Activated CD4-positive, alpha-beta T cell treated with anti-CD3 and anti-CD28 coated beads, Interleukin-2, amount 50 U/mL, for 1 hour (primary cell): ENCODE measurements around the gene SHB.

Experiments
- DNase-seq: peaks from one replicate; pipeline ENCODE4 v3.0.0-alpha.2; 2020

Gene SHB

DNA sequence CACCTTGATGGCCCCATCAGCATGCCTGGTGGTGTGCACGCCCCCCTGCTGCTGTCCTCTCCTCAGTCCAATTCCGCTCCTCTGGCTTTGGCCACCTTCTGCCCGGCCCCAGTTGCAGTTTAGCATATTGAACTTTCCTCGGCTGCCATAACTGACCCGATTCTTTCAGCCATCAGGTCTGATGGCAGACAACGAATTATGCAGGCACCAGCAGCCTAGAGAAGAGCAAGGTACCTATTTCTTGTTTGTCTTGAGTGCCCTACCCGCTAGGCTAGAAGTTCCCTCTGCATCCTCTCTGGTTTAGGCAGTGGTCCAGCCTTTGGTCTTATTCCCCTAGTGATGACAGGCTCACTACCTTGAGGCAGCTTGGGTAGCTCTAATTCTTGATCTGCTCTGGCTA, 122.1 kb downstream of the SHB start:
- DNase-seq = no peak

DNA sequence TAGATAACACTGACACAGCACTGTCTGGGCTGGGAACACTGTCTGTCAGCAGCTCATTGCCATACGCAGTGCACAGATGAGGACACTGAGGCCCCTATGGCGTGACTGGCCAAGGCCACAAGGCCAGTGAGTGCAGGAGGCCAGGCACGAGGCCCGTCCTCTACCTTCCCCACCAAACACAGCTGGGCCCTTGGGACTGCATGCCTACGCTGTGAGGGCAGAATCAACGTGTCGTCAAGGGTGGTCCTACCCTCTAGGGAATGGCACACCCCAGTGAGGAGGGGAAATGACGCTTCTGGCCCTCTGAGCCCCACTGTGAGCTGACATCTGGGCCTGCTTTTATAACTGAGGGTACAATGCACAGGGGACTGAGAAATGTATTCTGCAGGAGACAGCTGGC, 123.0 kb downstream of the SHB start:
- DNase-seq = no peak

DNA sequence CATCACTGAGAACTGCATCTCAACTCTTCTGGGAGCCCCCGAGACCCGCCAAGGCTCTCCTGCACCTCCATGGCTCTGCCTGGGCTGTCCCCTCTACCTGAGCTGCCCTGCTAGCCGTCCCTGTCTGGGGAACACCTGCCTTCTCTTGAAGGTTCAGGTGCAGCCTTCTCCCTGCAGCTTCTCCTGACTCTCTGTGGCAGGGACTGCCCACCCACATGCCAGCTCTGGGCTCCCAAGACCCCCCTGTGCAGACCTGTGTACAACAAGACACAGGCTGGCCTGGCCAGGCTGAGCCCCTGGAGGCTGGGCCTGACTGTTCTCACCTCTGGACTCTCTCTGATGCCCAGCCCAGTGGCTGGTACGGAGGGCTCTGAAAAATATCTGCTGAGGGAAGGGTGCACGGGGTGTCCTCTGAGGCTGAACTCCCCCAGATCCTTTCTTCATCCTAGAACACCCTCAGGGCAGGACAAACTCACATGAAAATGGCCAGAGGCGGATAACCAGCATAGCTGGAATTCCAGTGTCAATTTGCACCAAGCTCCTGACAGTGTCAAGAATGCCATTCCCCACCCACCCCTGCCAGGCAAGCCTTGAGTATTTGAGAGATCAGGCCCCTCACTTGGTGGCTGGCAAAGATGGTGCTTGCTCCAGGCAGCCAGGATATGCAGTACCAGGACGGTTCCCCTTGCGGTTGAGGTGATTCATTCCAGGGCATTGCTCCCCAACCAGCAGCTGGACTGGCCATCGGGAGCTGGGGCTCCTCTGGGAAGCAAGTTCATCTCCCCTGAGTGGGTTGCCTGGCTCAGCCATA, 124.2 kb downstream of the SHB start:
- DNase-seq = no peak

- no peak for DNase-seq
These were observed 124.8 kb downstream of the SHB start for GRCh38 chr9:37944266-37944650.

DNA sequence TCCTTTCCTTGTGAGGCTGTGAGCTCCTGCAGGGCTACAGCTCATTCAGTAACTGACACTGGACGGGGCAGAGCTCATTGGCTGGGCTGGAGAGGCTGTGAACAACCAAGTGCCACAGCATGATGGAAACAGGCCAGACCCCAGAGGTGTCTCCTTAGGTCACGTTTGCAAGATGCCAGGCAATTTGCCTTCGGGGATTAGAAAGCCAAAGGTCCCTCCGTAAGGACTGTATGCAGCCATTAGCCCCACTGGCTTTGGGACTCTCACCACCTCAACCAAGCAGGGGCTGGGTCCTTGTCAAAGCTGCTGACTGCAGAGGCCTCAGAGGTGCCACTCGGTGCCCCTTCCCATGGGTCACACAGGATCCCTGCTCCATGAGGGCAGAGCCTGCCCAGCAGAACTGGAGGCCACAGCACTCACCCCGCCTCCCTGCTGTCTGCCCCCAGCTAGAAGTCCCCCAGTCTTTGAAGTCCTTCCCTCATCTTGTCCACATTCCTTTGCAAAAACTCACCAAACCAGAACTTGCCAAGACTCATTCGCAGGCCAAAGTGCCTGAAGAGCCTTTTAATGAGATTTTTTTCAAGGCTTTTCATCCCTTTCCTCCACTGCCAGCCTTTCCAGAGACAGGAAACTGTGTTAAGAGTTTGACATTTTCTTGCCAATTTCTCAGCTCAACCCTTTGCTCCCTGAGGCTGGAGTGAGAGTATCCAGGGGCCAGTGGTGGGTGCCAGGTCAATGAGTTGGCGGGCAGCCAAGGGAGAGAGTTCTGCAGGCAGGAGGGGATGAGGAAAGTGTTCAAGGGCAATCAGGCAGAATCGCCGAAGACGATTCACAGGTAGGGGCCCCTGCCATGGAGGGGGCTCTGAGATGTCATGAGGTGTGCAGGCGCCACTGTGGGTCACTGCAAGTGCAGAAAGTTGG, 125.4 kb downstream of the SHB start:
- DNase-seq = no peak

DNA sequence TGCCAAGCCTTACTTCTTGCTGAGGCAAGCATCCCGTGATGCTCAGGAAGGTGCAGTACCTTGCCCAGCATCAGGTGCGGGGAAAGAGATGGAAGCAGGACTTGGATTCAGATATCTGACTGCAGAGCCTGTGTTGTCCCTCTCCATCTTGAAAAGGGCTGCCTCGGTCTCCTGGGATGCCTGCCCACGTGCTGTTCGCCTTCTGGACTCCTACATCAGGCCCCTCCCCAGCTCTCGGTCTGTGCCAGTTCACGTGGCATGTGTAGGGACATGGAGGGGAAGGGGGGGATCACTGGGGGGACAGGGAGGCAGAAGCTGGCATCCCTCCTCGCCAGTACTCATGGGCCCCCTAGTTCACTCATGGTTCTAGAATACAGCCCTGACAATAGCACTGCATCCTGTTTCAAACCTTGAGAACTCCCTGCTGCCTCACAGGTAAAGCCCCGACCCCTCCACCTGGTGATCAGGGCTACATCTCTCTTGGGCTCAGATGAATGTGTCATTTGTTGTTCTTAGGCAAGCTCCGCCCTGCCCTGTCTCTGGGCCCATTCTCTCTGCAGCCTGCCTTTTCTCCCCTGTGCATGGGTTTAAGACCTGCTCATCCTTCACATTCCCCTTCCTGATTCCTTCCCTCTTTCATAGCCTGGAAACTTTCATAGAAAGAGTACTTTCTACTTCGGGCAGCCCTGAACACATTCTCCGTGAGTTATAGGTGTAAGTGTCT, 126.2 kb downstream of the SHB start:
- DNase-seq = no peak

DNA sequence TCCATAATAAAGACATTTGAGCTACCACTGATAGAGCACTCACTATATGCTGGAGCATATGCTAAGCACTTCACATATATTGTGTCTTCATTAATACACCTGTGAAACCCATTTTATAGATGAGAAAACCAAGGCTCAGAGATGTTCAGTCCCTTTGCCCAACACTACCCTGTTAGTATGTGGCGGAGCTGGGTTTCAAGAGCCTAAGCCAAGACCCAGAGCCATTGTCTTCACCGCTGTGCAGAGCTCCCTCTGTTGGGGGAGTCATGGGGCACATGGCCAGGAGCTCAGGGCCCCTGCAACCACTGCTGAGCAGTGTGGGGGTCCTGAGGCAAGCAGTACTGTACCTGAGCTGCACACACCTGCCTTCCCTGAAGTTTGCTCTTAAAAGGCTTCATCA, 127.8 kb downstream of the SHB start:
- DNase-seq = no peak

DNA sequence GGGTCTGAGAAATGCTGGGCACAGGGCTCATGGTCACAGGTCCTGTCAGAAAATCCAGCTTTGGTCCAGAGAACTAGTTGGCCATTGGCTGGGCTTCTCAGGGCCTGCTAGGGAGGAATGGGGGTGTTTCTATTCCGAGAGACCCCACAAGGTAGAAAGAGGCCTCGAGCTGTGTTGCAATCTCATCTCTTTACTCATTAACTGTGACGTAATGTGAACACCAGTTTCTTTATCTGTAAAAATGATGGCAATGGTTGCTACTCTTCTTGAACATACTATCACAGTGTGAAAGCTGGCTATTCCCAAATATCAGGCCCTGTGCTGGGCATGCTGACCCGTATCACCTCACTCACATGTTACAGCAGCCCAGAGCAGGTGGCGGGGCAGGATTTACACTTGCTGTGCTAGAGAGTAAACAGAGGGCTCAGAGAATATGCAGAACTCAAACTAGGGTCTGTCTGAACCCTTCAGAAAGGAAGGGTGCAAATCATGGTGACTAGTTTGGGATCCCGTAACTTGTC, 129.4 kb downstream of the SHB start:
- no peak for DNase-seq

DNA sequence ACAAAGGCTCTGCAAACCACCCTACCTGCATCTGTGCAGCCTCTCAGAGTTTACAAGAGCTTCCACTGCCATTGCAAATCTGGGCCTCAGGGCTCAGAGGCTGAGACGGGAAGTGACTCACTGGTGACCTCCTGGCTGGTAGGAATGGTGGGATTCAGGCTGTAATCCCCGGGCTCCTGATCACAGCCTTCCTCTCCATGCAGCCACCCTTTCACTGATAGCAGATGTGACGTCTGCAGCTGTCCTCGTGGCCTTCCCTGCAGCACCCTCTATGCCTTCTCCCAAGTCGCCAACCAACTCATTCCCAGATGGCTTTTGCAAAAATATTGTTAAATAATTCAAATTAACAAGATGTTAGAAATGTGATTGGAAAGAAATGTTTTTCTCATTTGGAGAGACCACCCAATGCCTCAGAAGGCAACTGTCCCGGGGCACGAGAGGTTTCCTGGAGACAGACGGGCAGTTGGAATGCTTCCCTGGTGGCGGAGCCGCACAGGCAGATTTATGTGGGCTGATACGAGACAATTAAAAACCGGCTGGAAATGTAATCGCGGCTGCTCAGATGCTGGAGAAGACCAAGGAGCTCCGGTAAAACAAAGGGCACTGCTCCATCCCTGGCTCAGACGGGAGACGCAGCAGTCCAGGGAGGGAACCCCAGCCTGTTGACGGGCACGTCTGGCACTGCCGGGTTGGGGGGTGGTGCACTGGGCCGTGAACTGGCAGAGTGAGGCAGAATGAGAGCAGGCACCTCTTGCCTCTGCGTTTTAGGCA, 130.7 kb downstream of the SHB start:
- no peak for DNase-seq

DNA sequence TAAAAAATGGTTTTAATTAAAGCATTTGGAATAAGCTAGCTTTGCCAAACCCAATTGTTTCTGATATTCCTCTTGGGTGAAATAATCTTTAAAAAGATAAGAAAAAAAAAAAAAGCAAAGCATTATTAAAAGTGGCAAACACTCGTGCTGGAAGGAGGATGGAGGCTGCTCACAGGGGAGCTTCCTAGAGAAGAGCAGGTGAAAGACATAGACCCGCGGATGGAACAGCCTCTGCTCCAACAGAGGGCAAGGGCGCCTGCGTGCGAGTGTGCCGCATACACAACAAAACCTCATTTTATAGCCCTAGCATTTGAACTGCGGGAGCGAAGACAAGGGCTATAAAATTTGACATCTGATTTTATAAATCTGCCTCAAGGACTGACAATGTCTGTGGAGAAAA, 131.7 kb downstream of the SHB start:
- DNase-seq = no peak

DNA sequence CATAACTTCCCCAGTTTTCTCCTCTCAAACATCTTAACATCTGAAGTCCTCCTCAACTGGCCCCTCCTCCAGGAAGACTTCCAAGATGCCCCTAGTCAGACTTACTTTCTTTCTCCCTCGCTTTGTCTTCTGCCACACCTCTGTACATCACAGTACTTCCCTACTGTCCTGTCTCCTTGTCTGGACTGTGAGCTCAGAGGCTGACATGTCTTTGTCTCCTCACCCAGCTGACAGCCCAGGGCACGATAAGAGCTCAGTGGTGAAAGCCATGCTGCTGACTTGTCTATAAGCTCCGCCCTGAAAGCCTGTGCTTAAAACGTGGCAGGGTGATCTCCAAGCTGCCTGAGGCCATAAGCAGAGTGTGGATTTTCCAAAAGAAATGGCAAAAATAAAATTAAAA, 132.1 kb downstream of the SHB start:
- DNase-seq = no peak

DNA sequence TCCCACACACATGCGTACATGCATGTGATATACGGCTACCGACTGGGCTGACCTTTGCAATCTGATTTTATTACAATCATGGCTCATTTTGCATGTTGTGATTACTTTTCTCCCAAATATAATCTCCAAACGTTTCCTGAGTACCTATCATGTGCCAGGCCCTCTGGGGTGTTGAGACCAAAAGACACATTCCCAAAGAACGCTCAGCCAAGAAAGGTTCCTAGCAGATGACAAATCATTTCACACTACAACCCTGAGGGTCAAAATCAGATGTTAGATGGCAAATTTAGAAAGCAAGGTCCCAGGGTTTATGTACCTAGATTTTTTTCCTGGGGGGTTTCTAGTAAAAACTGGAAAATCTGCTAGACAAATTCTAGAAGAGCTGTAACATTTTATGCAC, 132.7 kb downstream of the SHB start:
- no peak for DNase-seq

DNA sequence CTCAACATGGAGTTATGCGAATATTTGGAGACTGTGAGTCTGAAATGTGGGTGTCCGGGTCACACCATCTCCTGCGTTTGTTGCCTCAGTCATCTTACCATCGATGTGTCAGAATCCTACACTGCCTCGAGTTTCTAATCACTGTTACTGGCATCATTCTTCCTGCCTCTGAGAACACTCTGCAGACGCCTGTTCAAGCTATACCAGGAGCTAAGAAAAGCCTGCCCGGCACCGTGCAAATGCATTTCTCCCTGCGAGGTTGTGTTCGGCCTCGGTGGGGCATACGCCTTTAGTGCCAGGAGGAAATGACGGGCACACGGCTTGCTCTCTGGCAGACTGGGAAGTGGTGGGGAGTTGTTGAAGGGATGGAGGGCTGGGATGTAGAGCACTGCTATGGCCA, 133.9 kb downstream of the SHB start:
- DNase-seq = no peak

- no peak for DNase-seq
These were observed 137.4 kb downstream of the SHB start for GRCh38 chr9:37931592-37931991.

DNA sequence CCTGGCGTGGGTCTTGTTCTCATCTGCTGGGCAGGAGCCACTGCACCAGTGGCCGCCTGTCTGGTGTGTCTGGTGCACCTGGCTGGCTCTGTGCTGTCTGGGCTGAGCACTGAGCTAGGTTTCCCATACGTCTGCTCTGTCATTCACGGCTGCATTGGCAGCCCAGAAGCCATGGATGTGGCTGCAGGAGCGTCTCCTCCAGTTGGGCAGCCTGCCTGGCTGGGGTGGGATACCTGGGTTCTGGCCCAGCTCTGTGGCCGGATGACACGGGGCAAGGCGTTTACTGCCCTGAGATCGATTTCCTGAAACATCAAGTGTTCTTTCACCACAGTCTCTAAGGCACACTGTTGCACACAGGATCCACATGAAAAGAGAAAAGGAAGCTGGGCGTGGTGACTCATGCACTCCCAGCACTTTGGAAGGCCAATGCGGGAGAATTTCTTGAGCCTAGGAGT, 139.6 kb downstream of the SHB start:
- DNase-seq = no peak

GRCh38 chr9:37928552-37929430, 140.2 kb downstream of the SHB start:
- no peak for DNase-seq

GRCh38 chr9:37927601-37928551, 141.2 kb downstream of the SHB start:
- DNase-seq = no peak

- DNase-seq = no peak
These were observed 141.9 kb downstream of the SHB start for GRCh38 chr9:37927132-37927531.

DNA sequence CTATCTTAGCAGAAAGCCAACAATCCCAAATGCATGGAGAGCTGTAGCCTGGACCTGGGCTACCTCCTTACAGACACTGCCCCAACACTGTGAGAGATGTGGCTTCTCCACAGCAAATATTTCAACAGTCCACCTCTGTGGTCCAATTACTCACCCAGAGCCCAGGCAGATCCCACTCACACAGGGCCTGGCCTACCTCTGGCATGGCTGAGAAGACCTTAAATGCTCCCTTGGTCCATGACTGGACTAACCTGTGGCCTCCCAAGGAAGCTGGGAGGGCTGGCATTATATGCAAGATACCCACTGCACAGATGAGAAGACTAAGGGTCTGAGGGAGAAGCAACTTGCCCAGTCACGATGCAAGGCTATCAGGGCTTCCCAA, 142.3 kb downstream of the SHB start:
- DNase-seq = no peak
